ENCODE measurements around the gene KAT8. TPM values are rescaled to one million over a fixed set of nuclear protein-coding genes. Genes with fewer than 3 reads are reported as not detected.

KAT8 gene
- total and polyA plus RNA-seq, 2 of the 13 experiments (the other 11 are each of a cell fraction or from before 2014, with no cell fraction given) = 79.0 to 84.2 TPM

DNA sequence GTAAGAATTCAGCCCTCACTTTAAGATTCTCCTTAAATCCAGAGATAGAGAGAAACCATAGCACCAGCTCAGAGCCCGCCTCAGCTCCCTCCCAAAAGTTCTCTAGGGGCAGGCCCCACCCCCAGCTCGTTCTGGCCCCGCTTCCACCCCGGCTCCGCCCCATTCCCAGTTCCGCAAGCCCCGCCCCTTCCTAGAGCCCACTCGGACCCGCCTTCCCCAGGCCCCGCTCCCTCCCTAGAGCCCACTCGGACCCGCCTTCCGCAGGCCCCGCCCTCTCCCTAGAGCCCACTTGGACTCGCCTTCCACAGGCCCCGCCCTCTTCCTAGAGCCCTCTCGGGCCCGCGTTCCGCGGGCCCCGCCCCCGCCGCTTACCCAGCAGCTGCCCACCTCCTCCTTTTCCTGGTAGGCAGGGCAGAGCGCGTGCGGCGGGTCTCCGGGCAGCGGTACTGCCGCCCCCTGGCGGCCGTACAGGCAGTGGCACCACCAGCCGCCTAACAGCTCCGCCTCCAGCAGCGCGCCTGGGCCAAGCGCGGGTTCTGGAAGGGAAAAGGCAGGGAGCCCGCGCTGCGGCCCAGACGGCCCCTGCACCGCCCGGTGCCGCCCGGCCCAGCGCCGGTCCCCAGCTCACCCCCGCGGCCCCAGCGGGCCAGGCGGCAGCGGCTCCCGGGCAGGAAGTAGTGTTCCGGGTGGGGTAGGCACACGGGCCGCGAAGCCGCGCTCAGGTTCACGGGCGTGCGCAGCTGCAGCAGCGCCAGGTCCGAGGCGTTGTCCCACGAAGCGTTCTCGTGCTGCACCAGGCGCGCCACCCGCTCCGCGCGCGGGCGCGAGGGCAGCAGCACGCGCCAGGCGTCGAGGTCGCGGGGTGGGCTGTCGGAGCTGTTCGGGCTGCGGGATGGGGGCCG, 24.9 kb downstream of the KAT8 start (continued):
- TF ChIP-seq, protein P1, sequence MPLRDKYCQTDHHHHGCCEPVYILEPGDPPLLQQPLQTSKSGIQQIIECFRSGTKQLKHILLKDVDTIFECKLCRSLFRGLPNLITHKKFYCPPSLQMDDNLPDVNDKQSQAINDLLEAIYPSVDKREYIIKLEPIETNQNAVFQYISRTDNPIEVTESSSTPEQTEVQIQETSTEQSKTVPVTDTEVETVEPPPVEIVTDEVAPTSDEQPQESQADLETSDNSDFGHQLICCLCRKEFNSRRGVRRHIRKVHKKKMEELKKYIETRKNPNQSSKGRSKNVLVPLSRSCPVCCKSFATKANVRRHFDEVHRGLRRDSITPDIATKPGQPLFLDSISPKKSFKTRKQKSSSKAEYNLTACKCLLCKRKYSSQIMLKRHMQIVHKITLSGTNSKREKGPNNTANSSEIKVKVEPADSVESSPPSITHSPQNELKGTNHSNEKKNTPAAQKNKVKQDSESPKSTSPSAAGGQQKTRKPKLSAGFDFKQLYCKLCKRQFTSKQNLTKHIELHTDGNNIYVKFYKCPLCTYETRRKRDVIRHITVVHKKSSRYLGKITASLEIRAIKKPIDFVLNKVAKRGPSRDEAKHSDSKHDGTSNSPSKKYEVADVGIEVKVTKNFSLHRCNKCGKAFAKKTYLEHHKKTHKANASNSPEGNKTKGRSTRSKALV (CRISPR knock-in tag; IDR thresholded peaks at IDR 0.05) = no peak
- peak; percentile 65 for TF ChIP-seq DMAP1 (CRISPR knock-in tag; IDR thresholded peaks at IDR 0.05)
- TF ChIP-seq, protein P2, sequence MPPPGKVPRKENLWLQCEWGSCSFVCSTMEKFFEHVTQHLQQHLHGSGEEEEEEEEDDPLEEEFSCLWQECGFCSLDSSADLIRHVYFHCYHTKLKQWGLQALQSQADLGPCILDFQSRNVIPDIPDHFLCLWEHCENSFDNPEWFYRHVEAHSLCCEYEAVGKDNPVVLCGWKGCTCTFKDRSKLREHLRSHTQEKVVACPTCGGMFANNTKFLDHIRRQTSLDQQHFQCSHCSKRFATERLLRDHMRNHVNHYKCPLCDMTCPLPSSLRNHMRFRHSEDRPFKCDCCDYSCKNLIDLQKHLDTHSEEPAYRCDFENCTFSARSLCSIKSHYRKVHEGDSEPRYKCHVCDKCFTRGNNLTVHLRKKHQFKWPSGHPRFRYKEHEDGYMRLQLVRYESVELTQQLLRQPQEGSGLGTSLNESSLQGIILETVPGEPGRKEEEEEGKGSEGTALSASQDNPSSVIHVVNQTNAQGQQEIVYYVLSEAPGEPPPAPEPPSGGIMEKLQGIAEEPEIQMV (CRISPR knock-in tag; IDR thresholded peaks at IDR 0.05; ENCODE audit: low read depth) = 0 out of 2 replicates have a peak, but pooled peaks have one; percentile 13
- TF ChIP-seq EEA1 (CRISPR knock-in tag; IDR thresholded peaks at IDR 0.05; ENCODE audit: borderline replicate concordance) = no peak
- TF ChIP-seq, protein P3, sequence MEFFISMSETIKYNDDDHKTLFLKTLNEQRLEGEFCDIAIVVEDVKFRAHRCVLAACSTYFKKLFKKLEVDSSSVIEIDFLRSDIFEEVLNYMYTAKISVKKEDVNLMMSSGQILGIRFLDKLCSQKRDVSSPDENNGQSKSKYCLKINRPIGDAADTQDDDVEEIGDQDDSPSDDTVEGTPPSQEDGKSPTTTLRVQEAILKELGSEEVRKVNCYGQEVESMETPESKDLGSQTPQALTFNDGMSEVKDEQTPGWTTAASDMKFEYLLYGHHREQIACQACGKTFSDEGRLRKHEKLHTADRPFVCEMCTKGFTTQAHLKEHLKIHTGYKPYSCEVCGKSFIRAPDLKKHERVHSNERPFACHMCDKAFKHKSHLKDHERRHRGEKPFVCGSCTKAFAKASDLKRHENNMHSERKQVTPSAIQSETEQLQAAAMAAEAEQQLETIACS (CRISPR knock-in tag; IDR thresholded peaks at IDR 0.05) = peak; percentile 62
- TF ChIP-seq STAT5B (CRISPR knock-in tag; IDR thresholded peaks at IDR 0.05) = no peak
- peak; percentile 79; the same call in 1 of the 2 replicates for TF ChIP-seq ZFP1 (CRISPR knock-in tag; IDR thresholded peaks at IDR 0.05)
- TF ChIP-seq, protein P4, sequence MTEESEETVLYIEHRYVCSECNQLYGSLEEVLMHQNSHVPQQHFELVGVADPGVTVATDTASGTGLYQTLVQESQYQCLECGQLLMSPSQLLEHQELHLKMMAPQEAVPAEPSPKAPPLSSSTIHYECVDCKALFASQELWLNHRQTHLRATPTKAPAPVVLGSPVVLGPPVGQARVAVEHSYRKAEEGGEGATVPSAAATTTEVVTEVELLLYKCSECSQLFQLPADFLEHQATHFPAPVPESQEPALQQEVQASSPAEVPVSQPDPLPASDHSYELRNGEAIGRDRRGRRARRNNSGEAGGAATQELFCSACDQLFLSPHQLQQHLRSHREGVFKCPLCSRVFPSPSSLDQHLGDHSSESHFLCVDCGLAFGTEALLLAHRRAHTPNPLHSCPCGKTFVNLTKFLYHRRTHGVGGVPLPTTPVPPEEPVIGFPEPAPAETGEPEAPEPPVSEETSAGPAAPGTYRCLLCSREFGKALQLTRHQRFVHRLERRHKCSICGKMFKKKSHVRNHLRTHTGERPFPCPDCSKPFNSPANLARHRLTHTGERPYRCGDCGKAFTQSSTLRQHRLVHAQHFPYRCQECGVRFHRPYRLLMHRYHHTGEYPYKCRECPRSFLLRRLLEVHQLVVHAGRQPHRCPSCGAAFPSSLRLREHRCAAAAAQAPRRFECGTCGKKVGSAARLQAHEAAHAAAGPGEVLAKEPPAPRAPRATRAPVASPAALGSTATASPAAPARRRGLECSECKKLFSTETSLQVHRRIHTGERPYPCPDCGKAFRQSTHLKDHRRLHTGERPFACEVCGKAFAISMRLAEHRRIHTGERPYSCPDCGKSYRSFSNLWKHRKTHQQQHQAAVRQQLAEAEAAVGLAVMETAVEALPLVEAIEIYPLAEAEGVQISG (CRISPR knock-in tag; IDR thresholded peaks at IDR 0.05) = peak; percentile 66
- no peak for TF ChIP-seq RFX3 (CRISPR knock-in tag; IDR thresholded peaks at IDR 0.05)
- TF ChIP-seq KDM2A (CRISPR knock-in tag; IDR thresholded peaks at IDR 0.05; ENCODE audit: borderline replicate concordance, low read depth) = peak; percentile 89
- TF ChIP-seq MTF1 (CRISPR knock-in tag; IDR thresholded peaks at IDR 0.05) = no peak
- TF ChIP-seq CREB1 (IDR thresholded peaks at IDR 0.05) = no peak
- TF ChIP-seq CREB1 (CRISPR knock-in tag; IDR thresholded peaks at IDR 0.05) = no peak
- no peak for TF ChIP-seq ZNF383 (CRISPR knock-in tag; IDR thresholded peaks at IDR 0.05; ENCODE audit: borderline replicate concordance)
- TF ChIP-seq NFKBIZ (CRISPR knock-in tag; IDR thresholded peaks at IDR 0.05) = no peak; the same call in 1 of the 2 replicates
- TF ChIP-seq, protein P5, sequence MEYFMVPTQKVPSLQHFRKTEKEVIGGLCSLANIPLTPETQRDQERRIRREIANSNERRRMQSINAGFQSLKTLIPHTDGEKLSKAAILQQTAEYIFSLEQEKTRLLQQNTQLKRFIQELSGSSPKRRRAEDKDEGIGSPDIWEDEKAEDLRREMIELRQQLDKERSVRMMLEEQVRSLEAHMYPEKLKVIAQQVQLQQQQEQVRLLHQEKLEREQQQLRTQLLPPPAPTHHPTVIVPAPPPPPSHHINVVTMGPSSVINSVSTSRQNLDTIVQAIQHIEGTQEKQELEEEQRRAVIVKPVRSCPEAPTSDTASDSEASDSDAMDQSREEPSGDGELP (IDR thresholded peaks at IDR 0.05; ENCODE audit: borderline replicate concordance, low read depth) = peak; percentile 80; the same call in 1 of the 2 replicates
- TF ChIP-seq, protein P6, sequence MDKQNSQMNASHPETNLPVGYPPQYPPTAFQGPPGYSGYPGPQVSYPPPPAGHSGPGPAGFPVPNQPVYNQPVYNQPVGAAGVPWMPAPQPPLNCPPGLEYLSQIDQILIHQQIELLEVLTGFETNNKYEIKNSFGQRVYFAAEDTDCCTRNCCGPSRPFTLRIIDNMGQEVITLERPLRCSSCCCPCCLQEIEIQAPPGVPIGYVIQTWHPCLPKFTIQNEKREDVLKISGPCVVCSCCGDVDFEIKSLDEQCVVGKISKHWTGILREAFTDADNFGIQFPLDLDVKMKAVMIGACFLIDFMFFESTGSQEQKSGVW (CRISPR knock-in tag; IDR thresholded peaks at IDR 0.05; ENCODE audit: borderline replicate concordance) = no peak
- peak; percentile 32 for TF ChIP-seq ZNF724P (CRISPR knock-in tag; IDR thresholded peaks at IDR 0.05; ENCODE audit: borderline replicate concordance)
- no peak for TF ChIP-seq KMT2B (CRISPR knock-in tag; IDR thresholded peaks at IDR 0.05)
- no peak for TF ChIP-seq ZNF678 (CRISPR knock-in tag; IDR thresholded peaks at IDR 0.05)
- TF ChIP-seq HNRNPH1 (optimal IDR thresholded peaks at IDR 0.05; ENCODE audit: low read depth, low read length) = no peak

Measured in HepG2 (cell line).